HG03175 (cell line): ENCODE data around the gene GPRIN3.
"Not testable (repeated sequence)": the region's sequence is repeated elsewhere in the genome, so short reads cannot be mapped to it uniquely, and the experiment has no call there.

ENCODE experiments used
- ATAC-seq: cut with Tn5 transposase; IDR thresholded peaks from one replicate; pipeline ENCODE4 v1.9.1; 2021; ENCODE audit warnings: mild to moderate bottlenecking, moderate library complexity; ENCODE audit not compliant: unreplicated experiment

Gene GPRIN3

DNA sequence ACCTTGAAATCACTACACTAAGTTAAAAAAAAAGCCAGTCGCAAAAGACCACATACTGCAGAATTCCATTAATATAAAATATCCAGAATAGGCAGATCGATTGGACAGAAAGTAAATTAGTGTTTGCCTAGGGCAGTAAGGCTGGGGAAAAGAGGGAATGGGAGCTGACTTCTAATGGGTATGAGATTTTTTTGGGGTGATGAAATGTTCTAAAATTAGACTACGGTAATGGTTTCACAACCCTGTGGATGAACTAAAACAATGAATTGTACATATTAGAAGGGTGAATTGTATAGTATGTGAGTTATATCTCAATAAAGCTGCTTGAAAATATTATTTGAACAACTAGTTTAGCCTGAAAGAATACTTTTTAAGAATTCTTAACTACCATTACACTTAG is 6.7 kb upstream of the GPRIN3 start:
- no peak for ATAC-seq

DNA sequence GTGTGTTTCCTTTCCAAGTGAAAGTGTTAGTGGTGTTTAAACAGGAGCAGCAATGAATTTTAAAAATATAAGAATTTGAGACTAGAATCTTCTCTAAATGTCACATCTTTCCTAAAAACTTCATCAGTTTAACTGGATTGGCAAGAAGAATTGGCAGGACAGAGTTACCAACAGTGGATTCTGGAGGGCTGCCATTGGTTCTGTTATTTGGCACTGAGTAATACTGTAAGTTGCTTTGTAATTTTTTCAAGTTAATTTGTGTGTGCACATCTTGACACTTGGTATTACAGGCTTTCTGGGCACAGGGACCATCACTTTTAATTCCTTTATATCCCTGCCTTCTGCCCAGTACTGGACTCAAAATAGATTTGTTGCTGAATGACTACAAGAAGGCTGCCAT is 4.5 kb upstream of the GPRIN3 start:
- no peak for ATAC-seq

DNA sequence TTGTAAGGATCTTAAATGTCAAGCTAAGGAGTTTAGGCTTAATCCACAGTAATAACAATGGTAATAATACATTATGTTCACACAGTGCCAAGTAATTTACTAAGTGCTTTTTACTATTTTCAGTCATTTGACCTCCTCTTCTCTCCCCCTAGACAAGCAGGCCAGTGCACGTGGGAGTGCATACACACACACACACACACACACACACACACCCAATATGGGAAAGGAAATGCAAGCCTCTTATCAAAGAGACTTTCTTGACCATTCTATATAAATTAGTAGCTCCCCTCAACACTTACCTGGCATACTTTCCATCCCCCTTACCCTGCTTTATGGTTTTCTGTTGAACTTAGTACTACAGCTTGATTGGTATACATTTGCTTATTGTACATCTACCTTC is 3.8 kb upstream of the GPRIN3 start:
- ATAC-seq = no peak

DNA sequence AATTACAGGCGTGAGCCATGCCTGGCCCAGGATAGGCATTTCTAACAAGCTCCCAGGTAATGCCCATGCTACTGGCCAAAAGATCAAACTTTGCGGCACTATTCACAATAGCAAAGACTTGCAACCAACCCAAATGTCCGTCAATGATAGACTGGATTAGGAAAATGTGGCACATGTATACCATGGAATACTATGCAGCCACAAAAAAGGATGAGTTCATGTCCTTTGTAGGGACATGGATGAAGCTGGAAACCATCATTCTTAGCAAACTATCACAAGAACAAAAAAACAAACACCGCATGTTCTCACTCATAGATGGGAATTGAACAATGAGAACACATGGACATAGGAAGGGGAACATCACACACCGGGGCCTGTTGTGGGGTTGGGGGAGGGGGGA is 1.6 kb upstream of the GPRIN3 start:
- not testable (repeated sequence) for ATAC-seq

DNA sequence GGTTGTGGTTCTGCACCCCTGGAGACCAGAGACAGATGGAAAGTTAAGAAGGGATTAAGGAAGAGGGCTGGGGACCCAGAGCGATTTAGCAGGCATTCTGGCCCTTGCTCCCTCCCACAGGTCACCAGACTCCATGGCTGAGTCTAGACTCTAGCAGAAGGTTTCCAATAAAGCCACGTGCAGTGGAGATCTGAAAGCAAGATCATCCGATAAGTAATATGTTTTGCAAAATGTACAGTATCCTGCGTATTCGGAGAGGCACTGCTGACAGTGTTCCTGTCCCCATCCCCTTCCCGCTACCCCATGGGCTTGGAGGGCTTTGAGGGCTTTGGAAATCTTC is 531 bp upstream of the GPRIN3 start:
- no peak for ATAC-seq

DNA sequence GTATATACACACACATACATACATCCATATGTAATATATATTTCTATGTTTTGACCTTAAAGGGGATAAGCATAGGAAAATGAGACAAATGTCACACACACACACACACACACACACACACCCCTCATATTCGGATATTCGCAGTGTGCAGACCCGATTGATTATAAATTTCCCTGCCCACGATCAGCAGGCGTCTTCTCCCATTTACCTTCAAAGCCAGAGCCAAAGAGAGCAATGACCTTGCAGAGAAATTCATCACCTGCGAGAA is 488 bp downstream of the GPRIN3 start:
- ATAC-seq = no peak

DNA sequence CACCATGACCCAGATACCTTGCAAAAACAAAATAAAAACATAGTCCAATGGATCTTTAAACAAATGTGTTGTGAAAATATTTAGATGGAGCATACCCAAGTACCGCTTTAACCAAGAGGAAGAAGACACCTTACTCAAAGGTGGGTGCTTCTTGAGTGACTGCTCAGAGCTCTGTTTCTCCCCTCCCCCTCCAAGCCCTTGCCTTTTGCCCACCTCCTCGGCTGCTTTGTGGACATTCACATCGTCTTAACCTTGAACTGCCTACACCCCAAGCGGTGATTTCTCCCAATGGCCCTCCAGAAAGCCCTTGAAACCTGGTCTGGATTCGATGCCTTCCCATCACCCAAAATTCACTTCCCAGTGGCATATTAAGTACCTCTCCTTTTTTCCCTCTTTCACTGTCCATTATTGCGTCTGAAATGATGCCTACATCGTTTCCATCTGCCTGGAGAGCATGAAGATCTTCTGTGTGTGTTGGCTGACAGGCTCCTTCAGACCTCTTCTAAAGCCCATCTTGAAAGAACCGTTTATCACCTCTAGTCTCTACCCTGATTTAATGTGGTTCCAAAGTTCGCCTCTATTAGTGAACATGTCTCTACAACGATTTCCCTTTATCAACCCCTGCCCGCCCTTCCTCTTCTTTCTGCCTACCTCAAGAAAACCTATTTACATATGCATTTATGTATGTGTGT is 968 bp downstream of the GPRIN3 start:
- ATAC-seq = no peak

DNA sequence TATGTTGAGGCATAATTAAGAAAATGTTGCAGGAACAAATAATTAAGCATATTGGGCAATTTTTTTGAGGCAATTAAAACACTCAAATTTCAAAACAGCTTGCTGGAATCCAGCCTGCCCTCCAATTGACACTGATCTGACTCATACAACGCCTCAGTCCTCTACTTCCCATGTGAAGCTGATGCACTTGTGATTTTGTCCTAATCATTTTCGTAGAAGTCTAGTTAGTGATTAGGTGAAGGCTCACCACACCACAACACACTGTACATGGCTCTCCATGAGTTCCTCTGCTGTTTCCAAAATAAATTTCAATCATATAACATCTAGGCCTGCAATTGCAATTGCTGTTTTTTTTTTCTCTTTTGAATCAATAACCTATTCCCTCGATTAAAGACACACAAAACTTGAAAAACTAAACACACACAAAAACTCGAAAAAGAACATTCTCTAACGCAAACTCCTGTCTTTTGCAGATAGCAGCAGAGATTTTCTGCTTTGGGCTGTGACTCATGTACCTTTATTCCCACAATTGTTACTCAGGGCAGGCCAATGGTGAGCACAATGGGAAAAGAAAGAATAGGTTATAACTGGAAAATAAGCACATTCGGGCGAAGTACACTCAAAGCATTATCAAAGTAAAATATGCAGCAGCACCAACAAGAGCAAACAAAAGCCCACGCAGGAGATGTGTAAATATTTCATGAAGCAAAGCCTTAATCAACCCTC is 1.7 kb downstream of the GPRIN3 start:
- ATAC-seq = no peak

DNA sequence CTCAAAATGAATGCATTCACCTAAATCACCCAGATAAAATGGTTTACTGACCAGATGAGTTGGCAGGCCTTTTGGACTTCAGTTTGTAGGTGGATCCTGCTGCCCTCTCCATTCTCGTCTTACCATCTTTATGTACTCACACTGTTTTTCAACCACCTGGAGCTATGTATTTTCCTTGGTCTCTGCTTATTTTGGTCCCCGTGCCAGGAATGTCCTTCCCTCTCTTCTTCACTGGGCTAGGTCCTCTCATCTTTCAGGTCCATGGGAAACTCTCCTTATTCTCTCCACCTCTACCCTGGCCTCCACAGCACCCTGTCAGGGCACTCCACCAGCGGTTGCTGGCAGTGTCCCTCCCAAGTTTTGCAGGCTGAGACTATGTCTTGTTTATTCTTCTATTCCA is 2.6 kb downstream of the GPRIN3 start:
- ATAC-seq = no peak

DNA sequence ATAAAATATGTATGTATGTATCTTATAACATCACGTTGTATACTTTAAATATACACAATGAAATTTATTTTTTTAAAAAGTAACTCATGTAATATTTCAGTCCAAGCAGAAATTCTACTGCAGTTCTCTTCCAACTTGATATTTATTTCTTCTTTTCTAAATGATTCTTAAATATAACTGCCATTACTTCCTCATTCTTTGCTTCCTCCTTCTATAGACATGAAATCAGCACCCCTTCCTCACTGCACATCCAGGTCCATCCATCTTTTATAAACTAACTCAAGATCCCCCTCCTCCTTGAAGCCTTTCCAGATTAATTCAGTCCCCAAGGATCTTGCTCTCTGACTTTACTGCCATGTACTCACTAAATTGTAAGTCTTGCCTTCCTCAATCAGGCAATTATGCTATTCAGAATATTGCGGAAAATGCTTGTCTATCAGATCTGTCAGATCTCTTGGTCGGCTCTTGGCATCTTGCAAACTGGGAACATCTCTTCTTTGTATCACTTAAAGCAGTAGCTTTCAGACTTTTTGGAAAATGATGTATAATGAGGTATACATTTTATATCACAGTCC is 3.7 kb downstream of the GPRIN3 start:
- ATAC-seq = no peak

DNA sequence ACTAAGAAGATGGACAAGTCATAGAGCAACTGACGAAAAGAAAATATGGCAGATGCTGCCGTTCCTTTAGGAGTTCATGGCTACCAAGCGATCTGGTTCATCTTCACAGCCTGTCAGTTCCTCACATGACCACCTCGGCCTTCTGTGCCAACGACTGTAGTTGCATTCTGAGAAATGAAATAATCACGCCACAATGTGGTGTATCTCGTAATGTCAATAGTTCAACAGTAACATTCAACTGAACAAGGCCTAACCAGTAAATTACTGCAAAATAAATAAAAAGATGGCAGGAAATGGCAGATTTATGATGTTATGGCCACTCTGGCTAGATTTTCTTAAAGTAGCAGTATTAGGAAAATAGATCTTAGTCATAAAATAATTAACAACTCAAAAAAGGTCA is 4.4 kb downstream of the GPRIN3 start:
- ATAC-seq = no peak

DNA sequence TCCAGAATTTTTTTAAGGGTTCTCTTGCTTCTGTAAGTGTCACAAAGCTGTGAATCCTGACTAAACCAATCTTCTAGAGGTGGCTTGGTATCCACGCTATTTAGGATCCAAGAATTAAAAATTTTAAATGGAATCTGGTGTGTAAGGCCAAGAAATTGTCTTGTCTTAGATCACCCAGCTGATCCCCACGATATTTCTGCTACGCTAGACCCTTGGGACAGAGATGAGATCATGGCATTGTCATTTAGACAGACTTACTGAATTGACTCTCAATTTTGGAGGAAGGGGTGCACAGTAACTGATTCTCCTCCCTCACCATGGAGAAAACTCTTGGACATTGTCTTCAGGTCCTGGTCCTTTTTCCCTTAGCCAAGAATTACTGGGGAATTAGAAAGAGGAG is 5.7 kb downstream of the GPRIN3 start:
- ATAC-seq = no peak

DNA sequence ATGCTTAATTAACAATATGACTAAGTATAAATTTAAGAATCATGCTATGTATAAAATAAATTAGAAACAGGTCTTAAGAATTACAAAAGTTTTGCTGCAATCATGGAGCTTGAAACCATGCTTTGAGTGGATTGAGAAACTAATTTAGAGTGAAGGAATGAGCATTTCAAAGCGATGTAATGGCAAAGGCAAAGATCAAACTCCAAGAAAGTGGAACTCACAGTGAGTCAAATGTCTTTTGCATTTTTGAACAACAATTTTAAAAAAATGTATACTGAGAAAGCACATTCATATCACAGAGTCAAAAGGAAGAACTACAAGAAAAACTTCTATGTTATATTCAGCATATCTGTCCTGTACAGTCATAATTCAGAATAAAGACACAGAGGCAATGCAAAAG is 6.6 kb downstream of the GPRIN3 start:
- no peak for ATAC-seq

DNA sequence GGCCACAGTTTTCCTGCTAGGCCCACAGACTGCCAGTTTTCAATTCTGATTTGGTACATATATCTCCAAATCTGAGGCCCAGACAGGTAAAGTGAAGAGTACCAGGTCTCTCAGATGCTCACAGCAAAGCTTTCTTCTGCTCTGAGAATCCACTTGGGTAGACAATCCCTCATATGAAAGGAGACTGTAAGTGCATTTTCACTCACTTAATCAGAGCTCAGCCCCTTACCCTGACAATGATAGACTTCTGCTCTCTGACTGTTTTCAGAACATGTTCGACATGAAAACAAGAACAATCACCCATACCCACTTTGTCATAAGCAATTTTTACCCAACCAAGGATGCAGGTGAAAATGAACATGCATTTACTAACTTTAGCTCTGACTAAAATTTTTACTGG is 7.1 kb downstream of the GPRIN3 start:
- ATAC-seq = no peak

DNA sequence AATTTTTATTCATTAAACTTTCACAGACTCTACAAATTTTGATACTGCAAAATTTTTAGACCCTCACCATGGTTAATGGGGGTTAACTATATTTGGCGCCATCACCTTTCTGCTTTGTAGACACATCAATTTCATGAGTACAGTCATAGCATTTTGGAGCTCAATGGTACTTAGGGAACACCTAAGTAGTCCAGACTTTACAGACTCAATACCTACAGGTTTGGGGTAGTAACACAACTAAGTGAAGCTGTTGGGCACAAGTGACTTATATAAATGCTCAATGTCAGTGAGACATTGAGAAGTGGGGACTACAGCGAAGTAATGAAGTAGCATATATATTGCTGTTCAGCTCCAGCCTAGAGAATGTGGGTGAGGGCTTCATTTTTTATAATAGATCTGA is 7.5 kb downstream of the GPRIN3 start:
- ATAC-seq = no peak

DNA sequence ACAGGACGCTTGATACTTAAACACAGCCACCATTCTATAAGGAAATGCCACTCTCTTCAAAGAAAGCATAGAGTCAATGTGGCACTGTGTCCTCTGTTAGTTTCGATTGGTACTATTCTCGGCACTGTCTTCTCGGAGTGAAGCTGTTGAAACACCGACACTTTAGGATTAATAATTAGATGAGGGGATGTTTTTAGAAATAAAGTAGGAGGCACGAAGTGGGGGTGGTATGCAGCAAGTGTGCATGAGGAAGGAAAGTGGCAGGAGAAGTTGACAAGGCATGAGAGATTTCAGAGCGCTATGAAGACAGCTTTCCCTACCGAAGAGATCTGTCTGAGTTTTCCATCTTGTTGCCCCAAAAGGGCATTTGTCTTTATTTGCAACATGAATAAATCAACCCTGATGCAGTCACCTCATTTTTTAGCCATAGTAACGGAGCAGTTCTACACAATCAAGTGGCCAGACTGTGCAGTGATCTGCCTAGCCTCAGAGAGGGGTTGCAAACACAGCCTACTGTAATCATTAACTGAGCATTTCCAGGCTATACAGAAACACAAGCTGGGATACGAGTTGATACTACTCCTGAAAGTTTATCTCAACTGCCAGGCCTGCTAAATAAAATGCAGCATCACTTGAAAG is 8.3 kb downstream of the GPRIN3 start:
- peak; percentile 41 for ATAC-seq

DNA sequence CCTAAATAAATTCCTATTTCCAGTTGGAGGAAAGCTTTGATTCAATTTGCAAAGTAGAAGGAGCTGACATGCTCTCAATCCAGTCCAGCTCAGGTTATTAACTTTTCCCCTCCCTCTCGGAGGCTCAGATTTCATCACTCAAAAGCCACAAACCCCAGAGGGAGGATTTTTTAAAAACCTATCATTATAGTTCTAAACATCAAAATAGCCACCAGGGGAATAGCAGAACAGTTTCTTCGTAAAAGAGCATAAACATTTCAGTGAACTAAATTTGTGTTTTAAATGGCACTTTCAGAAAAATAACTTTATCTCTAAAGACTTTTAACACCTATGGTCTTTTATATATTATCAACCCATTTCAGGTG is 8.8 kb downstream of the GPRIN3 start:
- no peak for ATAC-seq

DNA sequence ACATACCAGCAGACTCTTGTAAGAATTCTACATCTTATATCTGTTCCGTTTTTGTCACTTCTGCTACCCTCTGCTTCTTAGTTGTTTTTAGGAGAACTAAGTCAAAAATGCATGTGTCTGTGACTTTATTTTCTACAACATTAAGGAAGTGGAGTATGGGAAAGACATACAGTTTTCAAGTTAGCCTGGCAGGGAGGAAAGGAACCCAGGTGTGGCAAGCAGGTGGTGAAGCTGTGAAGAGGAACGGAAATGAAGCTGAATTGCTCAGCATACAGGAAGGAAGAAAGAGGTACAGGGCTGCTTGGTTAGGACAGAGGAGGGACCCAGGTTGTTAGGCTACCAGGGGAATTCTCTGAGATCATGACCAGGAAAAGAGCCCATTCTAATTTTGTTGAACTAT is 9.4 kb downstream of the GPRIN3 start:
- peak; percentile 32 for ATAC-seq

DNA sequence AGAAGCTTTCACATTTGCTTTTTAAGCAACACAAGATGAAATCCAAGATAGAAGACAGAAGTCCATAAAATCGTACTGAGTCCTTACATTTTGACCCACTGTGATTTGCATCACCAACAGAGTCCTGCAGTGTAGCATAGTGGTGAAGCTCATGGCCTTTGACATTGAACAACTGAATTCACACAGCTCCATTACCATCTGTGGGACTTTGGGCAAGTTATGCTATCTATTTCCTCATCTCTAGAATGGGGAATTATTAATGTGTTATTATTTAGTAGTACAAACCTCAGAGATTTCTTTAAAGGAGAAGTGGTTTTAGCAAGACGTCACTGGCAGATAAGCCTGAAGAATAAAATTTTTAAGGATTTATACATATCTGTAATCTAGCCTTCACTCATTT is 10.7 kb downstream of the GPRIN3 start:
- no peak for ATAC-seq

DNA sequence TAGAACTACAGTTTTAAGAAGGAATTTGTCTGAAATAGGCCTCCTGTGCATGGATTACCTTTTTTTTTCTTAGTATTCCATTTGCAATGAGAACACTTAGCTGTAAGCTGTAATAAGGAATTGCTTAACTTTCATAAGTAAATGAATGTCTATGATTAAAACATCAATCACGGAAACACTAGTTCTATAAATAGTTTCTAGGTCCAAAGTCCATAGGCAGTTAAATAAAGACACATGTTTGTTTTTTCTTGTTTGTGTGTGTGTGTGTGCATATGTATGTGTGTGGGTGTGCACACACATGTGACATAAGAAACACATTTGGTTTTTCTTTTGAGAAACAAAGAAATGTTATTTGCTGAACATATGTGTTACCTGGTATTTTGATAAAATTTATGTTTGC is 11.2 kb downstream of the GPRIN3 start:
- ATAC-seq = no peak

DNA sequence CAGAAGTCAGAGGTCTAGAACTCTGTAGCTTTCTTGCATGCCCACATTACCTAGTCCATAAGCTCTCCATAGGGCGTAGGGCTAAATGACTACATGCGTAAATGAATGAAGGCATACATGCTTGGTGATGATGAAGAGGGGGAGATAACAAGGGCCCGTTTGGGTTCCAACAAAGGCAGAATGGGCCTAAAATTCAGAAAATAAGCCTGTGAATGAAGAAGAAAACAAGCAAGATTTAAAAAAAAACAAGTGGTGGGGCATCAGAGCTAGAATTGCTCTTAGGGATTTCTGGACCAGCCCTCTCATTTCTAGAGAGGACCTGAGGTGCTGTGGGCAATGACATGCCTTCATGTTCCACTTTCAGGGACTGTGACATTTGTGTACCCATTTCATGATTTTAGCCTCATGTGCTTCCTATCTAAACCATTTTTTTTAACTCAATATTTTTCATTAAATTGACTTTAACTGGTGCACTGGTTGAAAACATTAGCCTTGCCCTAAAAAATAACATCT is 12.1 kb downstream of the GPRIN3 start:
- no peak for ATAC-seq

DNA sequence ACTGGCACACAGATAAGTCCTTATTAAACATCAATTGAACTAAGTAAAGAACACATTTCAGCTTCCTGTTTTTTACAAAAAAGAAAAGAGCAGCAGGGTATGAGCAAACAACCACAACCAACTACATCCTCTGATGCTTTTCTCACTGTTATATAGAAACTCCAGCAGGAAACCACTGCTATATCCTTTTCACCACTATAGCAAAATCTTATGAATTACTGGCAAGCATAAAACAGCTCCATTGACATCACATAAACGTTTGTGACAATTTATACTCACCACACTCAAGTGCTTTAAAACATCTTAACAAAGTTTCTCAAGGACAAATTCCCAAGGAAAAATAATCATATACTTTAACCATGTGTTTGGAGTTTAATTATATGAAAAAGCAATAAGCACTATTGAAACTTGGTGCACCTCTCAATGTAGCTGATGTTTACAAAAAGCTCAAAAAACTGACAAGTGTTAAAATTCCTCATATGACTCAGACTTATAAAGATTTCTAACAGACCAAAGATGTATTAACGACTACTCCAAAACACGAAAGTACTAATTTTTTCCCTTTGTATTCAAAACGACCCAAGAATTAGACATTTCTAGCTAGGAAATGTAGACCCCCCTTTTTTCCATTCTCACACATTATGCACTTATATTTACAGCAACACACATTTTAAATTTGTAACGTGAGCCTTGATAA is 12.9 kb downstream of the GPRIN3 start:
- peak; percentile 85 for ATAC-seq
